ENCODE results near the gene PACSIN1.

The PACSIN1 gene

GRCh38 chr6:34535646-34536045 lies 69.8 kb downstream of the PACSIN1 start:
- TF ChIP-seq CTCF (IDR thresholded peaks at IDR 0.05; ENCODE audit: extremely low read depth, insufficient read depth, missing control alignments) = no peak
- in situ Hi-C loops (cut with MboI; ENCODE audit: low pct_unique_long_range_greater_than_20kb, low sequenced_read_pairs, unreplicated experiment) = no loop called here

DNA sequence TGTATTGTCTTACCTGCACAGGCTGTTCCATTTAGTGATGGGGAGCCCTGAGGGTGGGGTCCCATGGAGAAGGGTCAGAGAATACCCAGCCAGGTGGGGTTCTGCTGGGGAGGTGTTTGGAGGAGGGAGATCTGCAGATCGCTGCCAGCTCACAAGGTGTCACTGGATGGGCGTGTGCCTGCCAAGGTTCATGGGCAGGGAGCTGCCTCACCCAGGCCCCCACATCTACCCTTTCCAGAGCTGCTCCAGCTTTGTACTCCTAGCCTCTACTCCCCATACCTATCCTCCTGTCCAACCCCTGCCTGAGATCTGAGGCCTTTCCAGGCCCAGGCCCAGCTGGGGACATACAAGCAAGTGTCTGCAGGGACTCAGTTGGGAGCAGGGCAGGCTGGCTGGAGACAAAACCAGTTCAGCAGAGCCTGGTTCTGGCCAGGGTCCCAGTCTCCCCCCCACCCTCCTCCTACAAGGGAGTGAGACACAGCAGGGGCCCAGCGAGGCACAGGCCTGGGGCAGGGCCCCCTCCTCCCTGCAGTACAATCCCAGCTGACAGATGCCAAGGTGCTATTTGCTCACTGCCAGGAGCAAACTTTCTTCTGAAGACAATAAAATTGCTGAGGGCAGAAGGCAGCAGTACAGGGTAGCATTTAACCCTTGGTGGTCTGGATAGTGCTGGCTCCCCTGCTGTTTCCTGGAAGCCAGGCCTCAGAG lies 70.5 kb downstream of the PACSIN1 start:
- TF ChIP-seq CTCF (IDR thresholded peaks at IDR 0.05; ENCODE audit: extremely low read depth, insufficient read depth, missing control alignments) = no peak
- in situ Hi-C loops (cut with MboI; ENCODE audit: low pct_unique_long_range_greater_than_20kb, low sequenced_read_pairs, unreplicated experiment) = no loop called here
- no peak for DNase-seq (ENCODE audit: low spot score)

More at GRCh38 chr6:34535646-34536045, 69.8 kb downstream of the PACSIN1 start:
- no peak for DNase-seq (ENCODE audit: low spot score)

GRCh38 chr6:34536959-34537848 lies 71.3 kb downstream of the PACSIN1 start:
- no peak for DNase-seq (ENCODE audit: low spot score)
- in situ Hi-C loops (cut with MboI; ENCODE audit: low pct_unique_long_range_greater_than_20kb, low sequenced_read_pairs, unreplicated experiment) = no loop called here
- TF ChIP-seq CTCF (IDR thresholded peaks at IDR 0.05; ENCODE audit: extremely low read depth, insufficient read depth, missing control alignments) = no peak

DNA sequence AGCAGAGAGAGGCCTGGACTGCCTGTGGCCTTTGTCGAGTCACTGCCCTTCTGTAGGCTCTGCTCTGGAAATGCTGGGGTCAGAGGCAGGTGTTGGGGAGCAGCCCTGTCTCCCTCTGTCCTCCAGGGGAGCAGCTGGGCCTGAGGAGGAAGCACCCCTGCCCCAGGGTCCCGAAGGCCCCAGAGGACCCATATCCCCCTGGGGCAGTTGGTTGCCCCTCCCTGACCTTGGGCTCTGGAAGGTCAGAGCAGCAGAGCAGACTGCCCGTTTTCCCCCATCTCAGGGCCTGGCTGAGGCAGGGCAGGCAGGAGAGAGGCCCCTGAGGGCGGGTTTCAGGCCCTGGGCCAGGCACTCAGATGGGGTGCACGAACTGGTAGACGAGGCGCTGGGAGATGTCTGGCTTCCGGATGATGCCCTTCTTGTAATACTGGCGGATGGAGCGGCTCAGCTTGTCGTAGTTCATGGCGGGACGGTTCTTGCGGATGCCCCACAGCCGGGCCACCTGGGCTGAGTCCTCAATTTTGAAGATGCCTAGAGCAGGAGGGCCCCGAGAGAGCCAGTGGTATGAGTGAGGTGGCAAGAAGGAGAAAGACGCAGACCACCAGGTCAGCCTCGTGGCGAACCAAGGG lies 72.2 kb downstream of the PACSIN1 start:
- no peak for DNase-seq (ENCODE audit: low spot score)
- in situ Hi-C loops (cut with MboI; ENCODE audit: low pct_unique_long_range_greater_than_20kb, low sequenced_read_pairs, unreplicated experiment) = no loop called here
- TF ChIP-seq CTCF (IDR thresholded peaks at IDR 0.05; ENCODE audit: extremely low read depth, insufficient read depth, missing control alignments) = no peak

DNA sequence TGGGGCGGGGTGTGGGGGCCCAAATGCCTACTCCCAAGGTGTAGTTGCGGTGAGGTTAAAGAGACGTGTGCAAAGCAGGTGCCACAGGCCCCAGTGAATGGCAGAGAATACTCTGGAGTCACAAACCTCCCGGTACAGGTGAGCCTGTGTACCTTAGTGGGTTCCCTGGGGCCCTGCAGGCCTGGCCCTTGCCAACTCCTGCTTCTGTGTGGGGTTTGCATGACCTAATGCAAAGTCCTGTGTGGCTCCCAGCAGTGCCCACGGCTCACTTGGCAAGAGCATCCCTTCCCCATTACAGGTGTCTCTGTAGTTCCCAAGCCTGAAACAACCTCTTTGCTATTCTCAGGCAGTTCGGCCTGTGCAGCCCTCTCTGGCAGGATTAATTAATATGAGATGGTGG lies 72.7 kb downstream of the PACSIN1 start:
- DNase-seq (ENCODE audit: low spot score) = no peak
- TF ChIP-seq CTCF (IDR thresholded peaks at IDR 0.05; ENCODE audit: extremely low read depth, insufficient read depth, missing control alignments) = no peak
- in situ Hi-C loops (cut with MboI; ENCODE audit: low pct_unique_long_range_greater_than_20kb, low sequenced_read_pairs, unreplicated experiment) = no loop called here

- TF ChIP-seq CTCF (IDR thresholded peaks at IDR 0.05; ENCODE audit: extremely low read depth, insufficient read depth, missing control alignments) = no peak
- no peak for DNase-seq (ENCODE audit: low spot score)
- in situ Hi-C loops (cut with MboI; ENCODE audit: low pct_unique_long_range_greater_than_20kb, low sequenced_read_pairs, unreplicated experiment) = no loop called here
Observed at GRCh38 chr6:34539181-34539580, 73.3 kb downstream of the PACSIN1 start.

Data from GM13977 (cell line).